Measurements from ENCODE around the gene OR2V1.
"Not testable (repeated sequence)": the region's sequence is repeated elsewhere in the genome, so short reads cannot be mapped to it uniquely, and the experiment has no call there.

Gene OR2V1

DNA sequence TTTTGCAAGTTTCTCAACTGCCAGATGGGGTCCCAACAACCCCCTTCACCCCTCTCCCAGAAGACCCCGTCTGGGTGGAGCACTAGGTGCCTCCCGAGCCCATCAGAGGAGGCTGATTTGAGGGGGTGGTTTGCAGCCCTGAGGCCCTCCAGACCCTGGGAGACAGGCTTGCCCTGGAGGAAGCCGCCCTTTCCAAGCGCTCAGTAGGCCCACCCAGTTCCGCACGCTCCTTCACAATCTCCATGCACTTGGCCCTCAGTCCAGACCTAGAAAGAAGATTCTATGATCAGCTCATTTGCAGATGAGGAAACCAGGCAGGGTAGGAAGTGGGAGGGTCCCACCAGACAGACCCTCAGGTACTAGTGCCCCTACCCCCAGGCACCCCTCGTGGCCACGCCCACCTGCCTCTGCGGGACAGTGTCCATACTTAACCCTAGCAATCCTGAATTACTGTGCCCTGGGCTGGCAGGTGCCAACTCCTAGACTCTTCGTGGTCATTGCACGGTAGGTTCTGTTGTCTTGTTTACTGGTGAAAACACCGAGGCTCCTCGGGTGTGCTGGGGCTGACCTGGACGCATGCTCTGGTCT is 22.3 kb downstream of the OR2V1 start:
- TF ChIP-seq REST (IDR thresholded peaks at IDR 0.05; ENCODE audit: insufficient replicate concordance, low read depth) (no peak), CTCF (IDR thresholded peaks at IDR 0.05; ENCODE audit: insufficient read depth, low read length) (no peak), POLR2AphosphoS5 (IDR thresholded peaks at IDR 0.05; ENCODE audit: low read depth) (no peak), GABPA (IDR thresholded peaks at IDR 0.05; ENCODE audit: low read depth) (no peak), SPI1 (IDR thresholded peaks at IDR 0.05; ENCODE audit: borderline replicate concordance, low read depth) (no peak)
- peaks cover 6% of the 10 kb centered on the region for H3K27me3 ChIP-seq (ENCODE audit: insufficient read depth, poor library complexity, severe bottlenecking)
- no peak overlapping the region for H3K4me3 ChIP-seq (replicated peaks; ENCODE audit: insufficient read depth, low read length)
- no peak for DNase-seq (ENCODE audit: low read depth in 1 of 2, low spot score in 1 of 2)
- no peak overlapping the region for H3K27ac ChIP-seq (replicated peaks)

DNA sequence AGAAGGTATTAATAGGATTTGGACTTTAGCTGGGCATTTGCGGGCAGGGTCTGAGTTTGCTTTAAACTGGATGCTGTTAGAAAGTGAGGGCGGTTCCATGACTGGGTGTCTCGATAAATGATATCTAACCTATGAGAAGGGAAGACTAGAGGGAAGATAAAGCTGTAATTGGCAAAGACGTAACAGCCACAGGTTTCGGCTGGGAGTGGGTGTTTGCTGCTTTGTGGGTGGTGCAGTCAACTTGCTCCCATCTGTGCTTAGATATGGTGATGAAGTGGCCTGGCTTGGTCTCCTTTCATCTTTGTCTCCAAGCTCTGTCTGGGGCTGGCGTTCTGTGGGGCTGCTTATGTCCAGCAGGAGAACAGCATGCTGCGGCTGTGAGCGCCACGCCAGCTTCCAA is 23.3 kb downstream of the OR2V1 start:
- Histone ChIP-seq H3K27me3 (ENCODE audit: insufficient read depth, poor library complexity, severe bottlenecking) (peaks cover 9% of the 10 kb centered on the region), H3K27ac (replicated peaks) (no peak overlapping the region), H3K4me3 (replicated peaks; ENCODE audit: insufficient read depth, low read length) (no peak overlapping the region)
- DNase-seq (ENCODE audit: low read depth in 1 of 2, low spot score in 1 of 2): no peak
- TF ChIP-seq SPI1 (IDR thresholded peaks at IDR 0.05; ENCODE audit: borderline replicate concordance, low read depth): no peak
- no peak for TF ChIP-seq REST (IDR thresholded peaks at IDR 0.05; ENCODE audit: insufficient replicate concordance, low read depth)
- TF ChIP-seq CTCF (IDR thresholded peaks at IDR 0.05; ENCODE audit: insufficient read depth, low read length): no peak
- no peak for TF ChIP-seq GABPA (IDR thresholded peaks at IDR 0.05; ENCODE audit: low read depth)

DNA sequence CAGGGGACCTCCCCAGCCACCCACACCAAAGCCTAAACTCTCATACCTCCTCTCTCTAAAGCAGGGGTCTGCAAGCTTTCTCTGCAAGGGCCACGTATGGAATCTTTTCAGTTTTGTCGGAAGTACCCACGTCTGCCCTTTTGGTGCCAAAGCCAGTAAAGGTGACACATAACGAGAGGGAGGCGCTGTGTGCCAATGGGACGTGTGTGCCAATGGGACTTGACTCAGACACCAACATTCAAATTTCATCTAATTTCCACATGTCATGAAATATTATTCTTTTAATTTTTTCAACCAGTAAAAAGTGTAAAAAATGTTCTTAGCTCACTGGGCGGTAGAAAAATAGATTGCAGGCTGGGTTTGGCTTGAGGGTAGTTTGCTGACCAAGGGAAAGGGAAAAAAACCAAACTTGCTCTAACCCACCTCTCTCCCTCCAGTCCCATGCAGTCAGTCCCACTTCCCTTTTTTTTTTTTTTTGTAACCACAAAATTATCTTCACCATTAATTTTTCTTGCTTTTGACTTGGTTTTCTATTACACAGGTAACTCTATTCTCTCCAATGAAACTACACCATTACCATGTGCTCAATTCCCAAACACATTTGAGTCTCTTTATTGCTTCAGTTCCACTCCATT is 25.5 kb downstream of the OR2V1 start:
- Histone ChIP-seq H3K27ac (replicated peaks) (no peak overlapping the region), H3K4me3 (replicated peaks; ENCODE audit: insufficient read depth, low read length) (no peak overlapping the region), H3K27me3 (ENCODE audit: insufficient read depth, poor library complexity, severe bottlenecking) (peaks cover 9% of the 10 kb centered on the region)
- no peak for DNase-seq (ENCODE audit: low read depth in 1 of 2, low spot score in 1 of 2)
- TF ChIP-seq GABPA (IDR thresholded peaks at IDR 0.05; ENCODE audit: low read depth): no peak
- peak; percentile 94 for TF ChIP-seq SPI1 (IDR thresholded peaks at IDR 0.05; ENCODE audit: borderline replicate concordance, low read depth)

DNA sequence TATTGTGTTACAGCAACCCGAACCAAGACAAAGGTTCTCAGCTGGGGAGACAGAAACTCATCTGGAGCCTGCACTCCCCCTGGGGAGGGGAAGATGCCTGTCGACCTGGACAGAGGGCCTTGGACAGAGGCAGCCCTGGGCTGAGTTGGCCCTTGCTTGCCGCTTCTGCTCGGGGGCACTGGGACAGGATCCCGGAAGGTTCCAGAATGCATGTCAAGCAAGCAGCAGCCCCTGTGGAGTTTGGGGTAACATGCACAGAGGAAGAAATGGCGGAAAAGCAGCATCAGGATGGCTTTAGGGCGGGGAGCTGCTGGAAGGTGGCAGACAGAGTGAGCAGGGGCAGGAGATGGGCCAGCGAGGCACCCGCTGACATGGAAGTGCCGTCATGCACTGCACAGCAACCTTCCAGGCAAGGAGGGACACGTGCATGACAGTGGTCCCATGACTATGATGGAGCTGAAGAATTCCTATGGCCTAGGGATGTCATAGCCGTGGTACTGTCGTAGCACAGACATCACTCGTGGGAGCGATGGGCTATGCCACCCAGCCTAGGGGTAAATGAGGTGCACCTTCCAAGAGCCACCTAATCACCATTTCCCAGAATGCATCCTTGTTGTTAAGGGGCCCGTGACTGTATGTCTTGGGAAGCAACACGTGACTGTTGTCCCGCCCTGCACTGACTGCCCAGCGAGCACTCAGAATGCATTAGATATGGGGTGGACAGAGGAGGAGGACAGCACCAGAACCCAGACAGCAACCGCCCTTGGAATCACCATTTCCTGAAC is 26.2 kb downstream of the OR2V1 start:
- DNase-seq (ENCODE audit: low read depth in 1 of 2, low spot score in 1 of 2); H3K4me3 ChIP-seq (replicated peaks; ENCODE audit: insufficient read depth, low read length); H3K27ac ChIP-seq (replicated peaks): not testable (repeated sequence)
- H3K27me3 ChIP-seq (ENCODE audit: insufficient read depth, poor library complexity, severe bottlenecking): peaks cover 14% of the 10 kb centered on the region

DNA sequence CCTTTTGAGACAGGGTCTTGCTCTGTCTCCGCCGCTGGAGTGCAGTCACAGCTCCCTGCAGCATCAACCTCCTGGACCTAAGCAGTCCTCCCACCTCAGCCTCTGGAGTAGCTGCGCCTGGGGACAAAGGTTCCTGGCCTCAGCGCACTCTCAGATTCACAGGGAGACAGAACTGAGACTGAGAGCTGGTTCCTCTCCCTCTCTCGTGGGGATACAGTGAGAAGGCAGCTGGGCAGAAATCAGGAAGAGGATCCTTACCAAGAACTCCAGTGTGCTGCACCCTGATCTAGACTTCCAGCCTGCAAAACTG is 26.8 kb downstream of the OR2V1 start:
- peaks cover 19% of the 10 kb centered on the region for H3K27me3 ChIP-seq (ENCODE audit: insufficient read depth, poor library complexity, severe bottlenecking)
- not testable (repeated sequence) for DNase-seq (ENCODE audit: low read depth in 1 of 2, low spot score in 1 of 2); H3K4me3 ChIP-seq (replicated peaks; ENCODE audit: insufficient read depth, low read length); H3K27ac ChIP-seq (replicated peaks)

DNA sequence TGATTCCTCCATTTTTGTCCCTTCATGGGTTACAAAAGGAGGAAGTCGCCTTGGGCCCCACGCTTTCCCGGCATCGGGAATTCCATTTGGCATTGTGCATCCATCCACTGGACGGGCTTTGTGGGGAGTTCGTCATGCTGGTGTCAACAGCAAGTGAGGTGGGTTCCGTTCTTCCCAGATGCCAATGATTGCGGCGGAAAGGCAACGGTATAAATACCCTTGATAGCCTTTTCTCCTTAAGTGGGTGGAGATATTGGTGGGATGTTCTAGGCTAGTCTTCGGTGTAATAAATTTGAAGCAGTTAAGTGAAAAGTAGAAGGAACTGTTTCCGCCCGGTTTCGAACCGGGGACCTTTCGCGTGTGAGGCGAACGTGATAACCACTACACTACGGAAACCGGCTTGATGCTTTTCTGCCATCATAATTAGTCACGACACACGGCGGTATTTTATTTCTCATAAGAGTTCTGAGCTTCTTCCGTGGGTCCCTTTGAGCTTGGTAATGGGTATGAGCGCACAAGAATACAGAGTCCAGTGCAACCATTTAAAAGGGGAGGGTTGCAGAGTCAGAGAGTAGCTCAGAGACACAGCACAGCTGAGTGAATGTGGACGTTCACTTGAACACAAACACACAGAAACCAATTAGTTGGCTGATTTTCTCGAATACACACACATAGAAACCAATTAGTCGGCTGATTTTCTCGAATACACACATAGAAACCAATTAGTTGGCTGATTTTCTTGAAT is 28.9 kb downstream of the OR2V1 start:
- H3K27me3 ChIP-seq (ENCODE audit: insufficient read depth, poor library complexity, severe bottlenecking): peaks cover 23% of the 10 kb centered on the region
- H3K4me3 ChIP-seq (replicated peaks; ENCODE audit: insufficient read depth, low read length); H3K27ac ChIP-seq (replicated peaks); DNase-seq (ENCODE audit: low read depth in 1 of 2, low spot score in 1 of 2): not testable (repeated sequence)

GRCh38 chr5:181101030-181101641 is 29.8 kb downstream of the OR2V1 start:
- H3K27ac ChIP-seq (replicated peaks); H3K4me3 ChIP-seq (replicated peaks; ENCODE audit: insufficient read depth, low read length); DNase-seq (ENCODE audit: low read depth in 1 of 2, low spot score in 1 of 2): not testable (repeated sequence)
- H3K27me3 ChIP-seq (ENCODE audit: insufficient read depth, poor library complexity, severe bottlenecking): peaks cover 23% of the 10 kb centered on the region

Data from HL-60 (cell line).